Measurements from ENCODE around the gene MLH1.

Gene MLH1

GRCh38 chr3:37098884-37099283 is 105.6 kb downstream of the MLH1 start:
- ChIA-PET CTCF (interaction anchor here (0.6 to 0.8 kb wide), 2 partner anchors 10 to 133 kb away, joined by 3 to 4 read pairs; no protein-coding TSS in a partner anchor), POLR2A (no interaction called here)
- WGBS (ENCODE audit: insufficient coverage), result 100% methylated on average over 2 of the region's 2 CpGs

GRCh38 chr3:37099469-37099868 is 106.2 kb downstream of the MLH1 start:
- Histone ChIP-seq H3K27me3 (replicated peaks in 2 of 5; ENCODE audit: control insufficient read depth in 4 of 5, insufficient read depth in 5 of 5, low read length in 4 of 5) (no peaks in the 10 kb centered on the region), H3K4me3 (ENCODE audit: control insufficient read depth in 1 of 7, extremely low read depth in 1 of 7, insufficient read depth in 4 of 7, low read depth in 2 of 7, low read length in 6 of 7) (no peak overlapping the region), H3K4me1 (ENCODE audit: control extremely low read depth in 1 of 4, control insufficient read depth in 4 of 4, insufficient read depth in 4 of 4, low read length in 3 of 4) (peaks cover 0 to 13% (median 7%) of the 10 kb centered on the region in 4 experiments), H3K36me3 (ENCODE audit: control insufficient read depth in 4 of 4, insufficient read depth in 4 of 4, low read length in 3 of 4) (no peaks in the 10 kb centered on the region), H3K9me3 (ENCODE audit: control extremely low read depth in 1 of 5, control insufficient read depth in 4 of 5, insufficient read depth in 2 of 5, low read depth in 1 of 5, low read length in 4 of 5) (no peaks in the 10 kb centered on the region), H3K27ac (ENCODE audit: insufficient read depth in 1 of 2, low read depth in 1 of 2, low read length in 2 of 2, poor library complexity in 1 of 2, severe bottlenecking in 2 of 2) (no peak overlapping the region)
- no peak for DNase-seq
- CTCF ChIA-PET, result interaction anchor here (0.6 to 0.8 kb wide), 2 partner anchors 9 to 132 kb away, joined by 3 to 4 read pairs; no protein-coding TSS in a partner anchor
- POLR2A ChIA-PET, result no interaction called here

More at GRCh38 chr3:37098884-37099283, 105.6 kb downstream of the MLH1 start:
- Histone ChIP-seq H3K27ac (ENCODE audit: insufficient read depth in 1 of 2, low read depth in 1 of 2, low read length in 2 of 2, poor library complexity in 1 of 2, severe bottlenecking in 2 of 2) (no peak overlapping the region), H3K4me1 (ENCODE audit: control extremely low read depth in 1 of 4, control insufficient read depth in 4 of 4, insufficient read depth in 4 of 4, low read length in 3 of 4) (peaks cover 0 to 11% (median 7%) of the 10 kb centered on the region in 4 experiments), H3K36me3 (ENCODE audit: control insufficient read depth in 4 of 4, insufficient read depth in 4 of 4, low read length in 3 of 4) (no peaks in the 10 kb centered on the region), H3K27me3 (replicated peaks in 2 of 5; ENCODE audit: control insufficient read depth in 4 of 5, insufficient read depth in 5 of 5, low read length in 4 of 5) (no peaks in the 10 kb centered on the region), H3K9me3 (ENCODE audit: control extremely low read depth in 1 of 5, control insufficient read depth in 4 of 5, insufficient read depth in 2 of 5, low read depth in 1 of 5, low read length in 4 of 5) (no peaks in the 10 kb centered on the region), H3K4me3 (ENCODE audit: control insufficient read depth in 1 of 7, extremely low read depth in 1 of 7, insufficient read depth in 4 of 7, low read depth in 2 of 7, low read length in 6 of 7) (no peak overlapping the region)
- DNase-seq, result no peak

- DNase-seq, result no peak
- H3K4me1 ChIP-seq (ENCODE audit: control extremely low read depth in 1 of 4, control insufficient read depth in 4 of 4, insufficient read depth in 4 of 4, low read length in 3 of 4), result peaks cover 0 to 13% (median 7%) of the 10 kb centered on the region in 4 experiments
- H3K9me3 ChIP-seq (ENCODE audit: control extremely low read depth in 1 of 5, control insufficient read depth in 4 of 5, insufficient read depth in 2 of 5, low read depth in 1 of 5, low read length in 4 of 5), result no peaks in the 10 kb centered on the region
- no peak overlapping the region for H3K4me3 ChIP-seq (ENCODE audit: control insufficient read depth in 1 of 7, extremely low read depth in 1 of 7, insufficient read depth in 4 of 7, low read depth in 2 of 7, low read length in 6 of 7)
- CTCF ChIA-PET, result no interaction called here
- POLR2A ChIA-PET, result no interaction called here
- no peak overlapping the region for H3K27ac ChIP-seq (ENCODE audit: insufficient read depth in 1 of 2, low read depth in 1 of 2, low read length in 2 of 2, poor library complexity in 1 of 2, severe bottlenecking in 2 of 2)
- no peaks in the 10 kb centered on the region for H3K36me3 ChIP-seq (ENCODE audit: control insufficient read depth in 4 of 4, insufficient read depth in 4 of 4, low read length in 3 of 4)
- WGBS (ENCODE audit: insufficient coverage), result 100% methylated on average over 1 of the region's 1 CpG
- no peaks in the 10 kb centered on the region for H3K27me3 ChIP-seq (replicated peaks in 2 of 5; ENCODE audit: control insufficient read depth in 4 of 5, insufficient read depth in 5 of 5, low read length in 4 of 5)
These were observed 107.1 kb downstream of the MLH1 start for GRCh38 chr3:37100411-37100810.
